Liver (tissue), 3 donors: Measurements from ENCODE around the gene PRR23E.

Source experiments
- ATF3 ChIP-seq: IDR thresholded peaks from 2 replicates; pipeline ENCODE4 v1.6.1; 2016; ENCODE audit warnings: antibody characterized with exemption
- CTCF ChIP-seq: fragments of 150-350 bp; IDR thresholded peaks from 2 replicates; pipeline ENCODE4 v1.5.1; 2017; ENCODE audit warnings: improper control_type of control experiment, low read depth, low read length; ENCODE audit not compliant: missing input control
- FOXA1 ChIP-seq: IDR thresholded peaks from 2 replicates; pipeline ENCODE4 v1.6.1; 2016; ENCODE audit warnings: antibody characterized with exemption
- GABPA ChIP-seq, 2 donors: IDR thresholded peaks in 1 of 2; conservative IDR thresholded peaks in 1 of 2; 2 replicates each; pipeline ENCODE4 v1.6.1; 2016; ENCODE audit warnings: antibody characterized with exemption in 2 of 2, mild to moderate bottlenecking in 1 of 2, moderate library complexity in 1 of 2
- HNF4A ChIP-seq, 2 donors: conservative IDR thresholded peaks; 2 replicates each; pipeline ENCODE4 v1.6.1; 2016; ENCODE audit warnings: antibody characterized with exemption in 2 of 2, mild to moderate bottlenecking in 2 of 2
- JUND ChIP-seq, 2 donors: IDR thresholded peaks; 2 replicates each; pipeline ENCODE4 v1.6.1; 2016; ENCODE audit warnings: antibody characterized with exemption in 2 of 2
- MAX ChIP-seq: IDR thresholded peaks from 2 replicates; pipeline ENCODE4 v1.6.1; 2016; ENCODE audit warnings: antibody characterized with exemption
- RAD21 ChIP-seq, 2 donors: IDR thresholded peaks; 2 replicates each; pipeline ENCODE4 v1.6.1; 2016; ENCODE audit warnings: antibody characterized with exemption in 2 of 2, mild to moderate bottlenecking in 2 of 2
- REST ChIP-seq: IDR thresholded peaks from 2 replicates; pipeline ENCODE4 v1.6.1; 2016; ENCODE audit warnings: antibody characterized with exemption, mild to moderate bottlenecking
- RXRA ChIP-seq, 2 donors: IDR thresholded peaks; 2 replicates each; pipeline ENCODE4 v1.6.1; 2017 to 2018; ENCODE audit warnings: antibody characterized with exemption in 2 of 2, mild to moderate bottlenecking in 1 of 2
- SP1 ChIP-seq: IDR thresholded peaks from 2 replicates; pipeline ENCODE4 v1.6.1; 2018; ENCODE audit warnings: antibody characterized with exemption, mild to moderate bottlenecking
- TAF1 ChIP-seq: conservative IDR thresholded peaks from 2 replicates; pipeline ENCODE4 v1.6.1; 2016; ENCODE audit warnings: antibody characterized with exemption, mild to moderate bottlenecking
- YY1 ChIP-seq: IDR thresholded peaks from 2 replicates; pipeline ENCODE4 v1.6.1; 2016; ENCODE audit warnings: antibody characterized with exemption, mild to moderate bottlenecking
- ZBTB33 ChIP-seq: IDR thresholded peaks from 2 replicates; pipeline ENCODE4 v1.6.1; 2016; ENCODE audit warnings: antibody characterized with exemption
- donor health status: healthy.
- donor health status: healthy.

GRCh38 chr3:127161973-127162579 lies 30.9 kb upstream of the PRR23E start:
- TF ChIP-seq CTCF (no peak), RAD21 (IDR thresholded peaks at IDR 0.05) (no peak), MAX (no peak), GABPA (IDR thresholded peaks at IDR 0.05 in 1 of 2, conservative IDR thresholded peaks at IDR 0.05 in 1 of 2) (no peak), HNF4A (conservative IDR thresholded peaks at IDR 0.05) (no peak), REST (no peak), SP1 (no peak), RXRA (IDR thresholded peaks at IDR 0.05) (no peak), ZBTB33 (no peak), TAF1 (no peak), ATF3 (no peak), JUND (IDR thresholded peaks at IDR 0.05) (no peak), YY1 (no peak), FOXA1 (no peak)
